GM19351 (cell line): ENCODE data around the gene MARCHF9.
A peak's percentile ranks its signal among the peaks of the same experiment; 100 is the strongest.
"Not testable (repeated sequence)": the region's sequence is repeated elsewhere in the genome, so short reads cannot be mapped to it uniquely, and the experiment has no call there.

Experiments used
- ATAC-seq: cut with Tn5 transposase; IDR thresholded peaks from one replicate; pipeline ENCODE4 v1.9.1; 2021; ENCODE audit warnings: mild to moderate bottlenecking, moderate library complexity; ENCODE audit not compliant: unreplicated experiment

The MARCHF9 gene, protein sequence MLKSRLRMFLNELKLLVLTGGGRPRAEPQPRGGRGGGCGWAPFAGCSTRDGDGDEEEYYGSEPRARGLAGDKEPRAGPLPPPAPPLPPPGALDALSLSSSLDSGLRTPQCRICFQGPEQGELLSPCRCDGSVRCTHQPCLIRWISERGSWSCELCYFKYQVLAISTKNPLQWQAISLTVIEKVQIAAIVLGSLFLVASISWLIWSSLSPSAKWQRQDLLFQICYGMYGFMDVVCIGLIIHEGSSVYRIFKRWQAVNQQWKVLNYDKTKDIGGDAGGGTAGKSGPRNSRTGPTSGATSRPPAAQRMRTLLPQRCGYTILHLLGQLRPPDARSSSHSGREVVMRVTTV

DNA sequence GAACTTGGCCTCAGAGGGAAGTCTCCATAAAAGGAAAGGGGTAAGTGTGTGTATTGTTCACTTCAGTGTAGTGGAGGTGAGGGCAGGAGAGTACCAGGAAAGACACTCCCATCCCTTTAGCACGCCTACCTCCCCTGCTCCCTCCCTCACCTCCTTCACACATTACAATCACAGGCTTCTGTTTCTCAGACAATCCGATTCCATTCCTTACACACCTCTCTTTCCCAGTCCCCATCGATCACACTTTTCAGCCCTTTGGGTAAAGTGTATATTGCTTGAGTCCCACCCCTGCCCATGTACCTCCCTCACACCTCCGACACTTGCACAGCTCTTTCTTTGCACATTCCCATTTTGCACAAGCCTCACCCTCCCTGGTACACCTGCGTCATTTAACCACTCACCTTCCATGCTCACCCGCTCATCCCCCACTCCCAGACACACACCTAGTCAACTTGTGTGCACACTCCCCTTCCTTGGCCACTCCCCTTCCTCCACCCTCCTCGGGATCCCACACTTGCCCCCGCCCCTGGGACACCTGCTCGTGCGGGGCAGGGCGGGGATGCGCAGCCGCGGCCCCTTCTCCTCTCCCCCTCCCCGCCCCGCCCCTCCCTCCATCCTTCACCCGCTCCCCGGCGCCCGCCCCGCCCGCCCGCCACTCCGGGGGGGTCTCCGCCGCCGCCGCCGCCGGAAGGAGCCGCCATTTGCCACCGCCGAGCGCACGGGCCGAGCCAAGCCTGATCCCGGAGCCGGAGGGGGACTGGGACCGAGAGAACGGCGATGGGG is at the start of gene MARCHF9:
TSS of gene MARCHF9 (plus strand) at position 693 of the 783 bp plus-strand sequence. CDS start 426 bp downstream, outside the sequence.
- peak; percentile 40 for ATAC-seq

GRCh38 chr12:57707250-57707649 is 47.7 kb upstream of the MARCHF9 start:
- ATAC-seq, result no peak

- no peak for ATAC-seq
Measured at GRCh38 chr12:57708296-57708695, 46.6 kb upstream of the MARCHF9 start.

DNA sequence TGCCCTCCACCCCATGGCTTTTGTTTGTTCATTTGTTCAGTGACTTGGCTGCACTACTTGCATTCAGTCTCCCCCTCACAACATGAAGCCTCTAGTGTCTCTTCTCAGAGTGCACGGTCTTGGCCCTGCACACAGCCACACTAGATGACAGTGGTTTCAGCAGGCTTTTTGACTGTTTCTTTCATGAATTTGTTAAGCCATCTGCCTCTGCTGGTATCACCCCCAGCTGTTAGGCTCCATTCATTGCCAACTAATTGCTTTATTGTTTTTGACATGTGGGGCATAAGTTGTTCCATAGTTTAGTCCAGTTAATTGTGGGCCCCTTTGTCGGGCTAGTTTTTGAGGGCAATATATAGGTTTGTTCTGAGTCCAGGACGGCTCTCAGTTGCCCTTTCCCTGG is 42.2 kb upstream of the MARCHF9 start:
- no peak for ATAC-seq

DNA sequence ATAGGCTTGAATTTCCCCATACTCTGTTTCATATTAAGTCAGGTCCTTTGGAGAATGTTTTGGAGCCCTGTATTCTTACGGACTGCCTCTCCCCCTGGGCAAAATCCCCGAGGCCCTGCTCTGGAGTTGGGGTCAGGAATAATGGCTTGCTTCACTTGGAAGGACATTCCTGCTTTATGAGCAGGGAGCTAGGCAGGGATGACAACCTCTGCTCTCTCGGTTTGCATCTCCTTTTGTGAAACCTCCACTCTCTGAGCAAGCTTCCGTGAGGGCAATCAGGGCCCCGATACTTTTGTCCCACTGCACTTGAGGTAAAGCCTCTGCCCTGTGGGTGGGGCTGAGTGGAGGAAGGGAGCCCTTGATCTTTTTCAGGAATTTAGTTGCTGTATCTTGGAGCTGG is 41.7 kb upstream of the MARCHF9 start:
- ATAC-seq, result no peak

DNA sequence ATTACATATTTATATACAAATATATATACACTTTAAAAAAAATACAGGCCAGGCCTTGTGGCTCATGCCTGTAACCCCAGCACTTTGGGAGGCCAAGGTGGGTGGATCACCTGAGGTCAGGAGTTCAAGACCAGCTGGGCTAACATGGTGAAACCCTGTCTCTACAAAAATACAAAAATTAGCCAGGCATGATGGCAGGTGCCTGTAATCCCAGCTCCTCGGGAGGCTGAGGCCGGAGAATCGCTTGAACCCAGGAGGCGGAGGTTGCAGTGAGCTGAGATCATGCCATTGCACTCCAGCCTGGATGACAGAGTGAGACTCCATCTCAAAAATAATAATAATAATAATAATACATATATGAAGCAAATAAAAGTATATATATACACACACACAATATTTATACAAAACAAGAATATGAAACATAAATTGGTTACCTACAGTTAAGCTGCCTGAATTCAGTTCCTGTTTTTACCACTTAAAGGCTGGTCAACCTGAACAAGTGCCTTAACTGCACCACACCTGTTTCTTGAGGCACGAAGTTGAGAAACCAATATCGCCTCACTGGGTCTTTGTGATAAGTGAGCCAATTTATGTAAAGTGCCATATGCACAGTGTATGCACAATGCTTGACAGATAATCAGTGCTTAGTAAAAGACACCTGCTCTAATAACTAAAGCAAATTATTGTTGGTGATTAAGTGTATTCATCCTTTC is 39.7 kb upstream of the MARCHF9 start:
- ATAC-seq, result not testable (repeated sequence)

GRCh38 chr12:57715786-57716185 is 39.1 kb upstream of the MARCHF9 start:
- ATAC-seq, result no peak

- ATAC-seq, result no peak
Measured at GRCh38 chr12:57716305-57716704, 38.6 kb upstream of the MARCHF9 start.

DNA sequence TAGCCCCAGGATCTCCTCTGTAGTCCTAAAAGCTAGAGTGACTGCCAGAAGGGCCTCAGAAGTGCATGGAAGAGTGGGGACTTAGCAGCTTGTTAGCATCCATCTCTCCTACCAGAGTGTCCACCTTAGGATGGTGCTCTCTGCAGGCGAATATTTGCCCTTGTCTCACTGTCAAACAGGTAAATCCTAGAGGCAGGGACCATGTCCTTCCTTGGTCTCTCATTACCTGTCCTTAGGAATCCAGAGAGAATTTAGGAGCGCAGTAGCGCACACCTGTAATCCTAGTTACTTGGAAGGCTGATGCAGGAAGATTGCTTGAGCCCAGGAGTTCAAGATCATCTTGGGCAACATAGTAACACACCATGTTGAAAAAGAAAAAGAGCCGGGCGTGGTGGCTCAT is 37.8 kb upstream of the MARCHF9 start:
- no peak for ATAC-seq

DNA sequence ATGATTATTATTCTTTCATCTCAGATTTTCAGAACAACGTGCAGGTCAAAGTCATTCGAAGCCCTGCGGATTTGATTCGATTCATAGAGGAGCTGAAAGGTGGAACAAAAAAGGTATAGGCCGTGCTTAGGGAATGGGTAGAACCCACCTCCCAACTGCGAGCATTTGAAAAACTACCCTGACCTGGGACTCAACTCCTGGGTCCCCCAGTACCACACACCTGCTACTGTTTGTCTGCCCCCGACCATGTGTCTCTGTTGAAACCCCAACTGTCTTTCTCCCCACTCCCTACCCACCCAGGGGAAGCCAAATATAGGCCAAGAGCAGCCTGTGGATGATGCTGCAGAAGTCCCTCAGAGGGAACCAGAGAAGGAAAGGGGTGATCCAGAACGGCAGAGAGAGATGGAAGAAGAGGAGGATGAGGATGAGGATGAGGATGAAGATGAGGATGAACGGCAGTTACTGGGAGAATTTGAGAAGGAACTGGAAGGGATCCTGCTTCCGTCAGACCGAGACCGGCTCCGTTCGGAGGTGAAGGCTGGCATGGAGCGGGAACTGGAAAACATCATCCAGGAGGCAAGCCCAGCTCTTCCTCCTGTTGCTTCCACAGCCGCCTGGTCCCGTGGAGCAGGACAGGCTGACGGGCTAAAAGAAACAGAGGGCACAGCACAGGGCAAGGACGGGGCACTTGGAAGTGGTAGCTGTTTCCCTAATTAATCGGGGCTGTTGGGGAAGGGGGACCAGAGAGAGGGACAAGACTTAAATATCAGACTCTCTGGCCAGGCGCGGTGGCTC is 36.9 kb upstream of the MARCHF9 start:
- no peak for ATAC-seq

GRCh38 chr12:57718641-57719528 is 36.0 kb upstream of the MARCHF9 start:
- no peak for ATAC-seq

DNA sequence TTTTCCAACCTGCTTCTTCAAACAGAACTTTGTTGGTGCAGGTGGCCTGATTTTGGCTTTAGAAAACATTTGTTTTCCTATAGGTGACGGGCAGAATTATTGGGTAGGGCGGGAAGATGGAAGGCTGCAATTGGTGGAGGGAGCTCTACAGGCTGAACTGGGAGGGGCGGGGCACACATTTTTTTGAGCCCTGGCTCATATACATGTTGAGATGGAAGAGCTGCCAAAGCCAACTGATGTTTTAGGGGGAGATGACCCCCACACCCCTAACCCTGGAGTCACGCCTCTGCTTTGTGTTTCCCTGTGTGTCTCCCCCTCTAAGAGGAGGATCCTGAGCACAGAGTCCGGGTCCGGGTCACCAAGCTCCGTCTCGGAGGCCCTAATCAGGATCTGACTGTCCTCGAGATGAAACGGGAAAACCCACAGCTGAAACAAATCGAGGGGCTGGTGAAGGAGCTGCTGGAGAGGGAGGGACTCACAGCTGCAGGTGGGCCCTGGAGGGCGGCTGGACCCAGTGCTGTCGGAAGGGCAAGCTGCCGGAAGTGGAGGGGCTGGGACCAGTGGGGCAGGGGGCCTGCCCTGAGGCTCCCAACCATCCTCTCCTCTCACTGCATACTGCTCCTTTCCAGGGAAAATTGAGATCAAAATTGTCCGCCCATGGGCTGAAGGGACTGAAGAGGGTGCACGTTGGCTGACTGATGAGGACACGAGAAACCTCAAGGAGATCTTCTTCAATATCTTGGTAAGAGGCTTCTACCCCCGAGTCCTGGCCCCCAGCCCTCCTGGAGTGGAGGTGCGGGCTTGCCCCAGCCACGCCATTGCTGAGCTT is 34.9 kb upstream of the MARCHF9 start:
- ATAC-seq, result no peak

- no peak for ATAC-seq
Measured at GRCh38 chr12:57720606-57721595, 34.0 kb upstream of the MARCHF9 start.

- not testable (repeated sequence) for ATAC-seq
Measured at GRCh38 chr12:57721846-57722608, 32.9 kb upstream of the MARCHF9 start.

GRCh38 chr12:57722716-57723629 is 31.9 kb upstream of the MARCHF9 start:
- ATAC-seq, result no peak

DNA sequence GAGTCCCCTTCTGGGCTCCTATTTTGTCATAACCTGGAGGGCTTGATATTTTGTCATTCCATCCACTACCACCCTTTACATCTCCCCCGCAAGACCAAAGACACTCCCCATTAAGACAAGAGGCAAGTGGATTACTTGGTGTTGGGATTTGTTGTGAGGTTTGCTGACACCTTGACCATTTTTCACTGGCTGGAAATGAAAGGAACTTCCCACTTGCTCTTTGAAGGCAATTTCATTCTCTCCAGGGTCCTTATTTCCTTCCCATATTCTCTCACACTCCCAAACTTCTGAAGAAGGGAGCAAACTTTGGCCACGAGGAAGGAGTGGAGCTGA is 31.3 kb upstream of the MARCHF9 start:
- no peak for ATAC-seq
